Mesendoderm (in vitro differentiated cells): ENCODE results near the gene ADGRD1.
A peak's percentile ranks its signal among the peaks of the same experiment; 100 is the strongest.
"Not testable (repeated sequence)": the region's sequence is repeated elsewhere in the genome, so short reads cannot be mapped to it uniquely, and the experiment has no call there.

ENCODE experiments used
- DNase-seq: peaks from one replicate; pipeline ENCODE4 v3.0.0; 2013
- H2AK5ac ChIP-seq: 2 replicates; pipeline ENCODE4 v1.6.1; 2013; ENCODE audit warnings: low read length, inconsistent platforms
- H2BK120ac ChIP-seq: 2 replicates; pipeline ENCODE4 v1.6.1; 2013; ENCODE audit warnings: low read depth, mild to moderate bottlenecking, low read length, moderate library complexity, mixed read lengths
- H2BK15ac ChIP-seq: replicated peaks from 2 replicates; pipeline ENCODE4 v1.6.1; 2013; ENCODE audit warnings: low read depth, mild to moderate bottlenecking, moderate library complexity
- H2BK5ac ChIP-seq: 2 replicates; pipeline ENCODE4 v1.6.1; 2013; ENCODE audit warnings: low read length, inconsistent platforms
- H3K18ac ChIP-seq: 2 replicates; pipeline ENCODE4 v1.6.1; 2013; ENCODE audit warnings: mild to moderate bottlenecking, low read length, mixed read lengths
- H3K23ac ChIP-seq: one replicate; pipeline ENCODE4 v1.6.1; 2013; ENCODE audit warnings: low read length
- H3K27ac ChIP-seq: 2 replicates; pipeline ENCODE4 v1.5.1; 2013; ENCODE audit warnings: low read depth, mild to moderate bottlenecking, inconsistent platforms, low read length, moderate library complexity
- H3K27me3 ChIP-seq: 2 replicates; pipeline ENCODE4 v1.6.1; 2013; ENCODE audit warnings: low read length, control low read depth, mild to moderate bottlenecking, inconsistent platforms; ENCODE audit not compliant: insufficient read depth, poor library complexity
- H3K36me3 ChIP-seq: 2 replicates; pipeline ENCODE4 v1.6.1; 2013; ENCODE audit warnings: low read length, inconsistent platforms; ENCODE audit not compliant: control insufficient read depth, insufficient read depth
- H3K4ac ChIP-seq: one replicate; pipeline ENCODE4 v1.6.1; 2013; ENCODE audit warnings: low read depth, mild to moderate bottlenecking, low read length, moderate library complexity
- H3K4me1 ChIP-seq: 2 replicates; pipeline ENCODE4 v1.6.1; 2013; ENCODE audit warnings: low read depth, low read length, inconsistent platforms; ENCODE audit not compliant: control insufficient read depth
- H3K4me2 ChIP-seq: 2 replicates; pipeline ENCODE4 v1.6.1; 2013; ENCODE audit warnings: low read length
- H3K4me3 ChIP-seq: 2 replicates; pipeline ENCODE4 v1.5.1; 2013; ENCODE audit warnings: mild to moderate bottlenecking, low read length
- H3K56ac ChIP-seq: one replicate; pipeline ENCODE4 v1.6.1; 2013; ENCODE audit warnings: low read length
- H3K79me1 ChIP-seq: 2 replicates; pipeline ENCODE4 v1.6.1; 2013; ENCODE audit warnings: low read length, inconsistent platforms
- H3K79me2 ChIP-seq: 2 replicates; pipeline ENCODE4 v1.6.1; 2013; ENCODE audit warnings: mild to moderate bottlenecking, low read length; ENCODE audit not compliant: control insufficient read depth, insufficient read depth
- H3K9ac ChIP-seq: 2 replicates; pipeline ENCODE4 v1.6.1; 2013; ENCODE audit warnings: low read length, inconsistent platforms
- H4K5ac ChIP-seq: one replicate; pipeline ENCODE4 v1.6.1; 2013; ENCODE audit warnings: low read length
- H4K8ac ChIP-seq: one replicate; pipeline ENCODE4 v1.6.1; 2013; ENCODE audit warnings: low read depth, mild to moderate bottlenecking, control low read depth, low read length, moderate library complexity
- WGBS: extraction: QIAGEN DNeasy Blood & Tissue Kit; methylation state at CpG from one replicate; pipeline ENCODE4 v1.1.7; 2013; ENCODE audit warnings: low lambda C conversion rate, missing lambda C conversion rate; ENCODE audit not compliant: insufficient coverage; ENCODE audit errors: extremely low coverage; 5-methylcytosine and 5-hydroxymethylcytosine counted together

Gene ADGRD1

DNA sequence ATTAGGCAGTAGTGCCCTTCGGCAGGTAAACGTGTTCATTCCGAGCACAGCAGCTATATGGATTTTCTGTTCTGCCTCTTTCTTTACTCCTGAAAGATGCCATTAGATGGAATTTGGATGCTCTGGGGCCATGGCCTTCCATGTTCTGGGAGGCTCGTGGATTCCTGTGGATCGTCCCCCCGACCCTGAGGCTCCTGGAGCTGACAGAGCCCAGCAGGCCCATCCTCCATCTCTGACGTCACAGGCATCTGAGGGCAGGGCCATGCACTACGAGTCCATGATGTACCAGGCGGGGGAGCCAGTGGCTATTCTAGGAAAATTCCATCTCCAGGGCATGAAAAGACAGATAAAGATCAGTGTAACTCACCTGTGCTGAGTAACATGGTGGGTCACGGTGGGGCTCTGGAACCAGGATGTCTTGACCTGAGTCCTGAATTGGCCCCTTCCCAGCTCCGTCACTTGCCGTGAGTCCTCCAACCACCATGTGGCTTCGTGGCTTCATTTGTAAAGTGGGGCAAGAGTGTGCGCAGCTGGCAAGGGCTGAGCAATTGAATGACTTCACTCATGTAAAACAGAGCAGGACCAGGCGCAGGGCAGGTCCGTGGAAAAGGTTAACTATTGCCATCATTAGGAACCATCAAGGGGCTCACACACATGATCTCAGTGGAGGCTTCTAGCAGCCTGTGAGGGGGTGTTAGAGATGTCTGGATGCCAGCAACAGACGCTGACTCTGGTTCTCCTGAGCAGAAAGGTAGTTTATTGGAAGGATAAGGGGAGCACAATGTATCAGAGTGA is 115.4 kb downstream of the ADGRD1 start:
- not testable (repeated sequence) for H3K4me2 ChIP-seq, H3K27ac ChIP-seq, H2BK120ac ChIP-seq, H3K23ac ChIP-seq, H3K79me2 ChIP-seq, H2BK5ac ChIP-seq, H3K9ac ChIP-seq, H3K56ac ChIP-seq, H3K4me3 ChIP-seq, H2AK5ac ChIP-seq, H3K27me3 ChIP-seq, H4K5ac ChIP-seq, H3K36me3 ChIP-seq, H3K4ac ChIP-seq, H2BK15ac ChIP-seq, H3K4me1 ChIP-seq, H4K8ac ChIP-seq, H3K79me1 ChIP-seq, H3K18ac ChIP-seq
- no CpG with 5 or more reads among the region's 17 CpGs for WGBS
- peak; percentile 55 for DNase-seq

DNA sequence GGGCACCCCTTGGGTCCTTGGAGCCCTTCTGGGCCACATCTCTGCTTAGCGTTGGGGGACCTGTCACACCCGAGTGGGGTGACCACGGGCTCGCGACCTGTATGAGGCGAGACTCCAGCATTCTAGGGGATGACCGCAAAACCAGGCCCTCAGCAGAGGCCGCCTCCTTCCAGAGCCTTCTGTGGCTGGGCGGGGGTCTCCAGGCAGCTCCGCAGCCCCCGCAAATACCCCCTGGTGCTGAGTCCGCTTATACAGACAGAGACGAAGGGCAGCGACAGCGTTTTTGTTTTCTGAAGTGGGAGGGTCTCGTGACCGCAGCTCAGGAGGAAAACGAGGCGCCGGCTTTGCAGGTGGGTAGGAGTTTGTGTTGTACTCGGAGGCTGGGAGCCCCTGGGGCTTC is 116.4 kb downstream of the ADGRD1 start:
- not testable (repeated sequence) for H2BK15ac ChIP-seq, H3K9ac ChIP-seq, H3K4ac ChIP-seq, H3K23ac ChIP-seq, H4K5ac ChIP-seq, H3K56ac ChIP-seq, H2BK5ac ChIP-seq, H3K4me3 ChIP-seq, H3K18ac ChIP-seq, H3K4me1 ChIP-seq, H2AK5ac ChIP-seq, H3K36me3 ChIP-seq, H3K27ac ChIP-seq, H3K27me3 ChIP-seq, H3K4me2 ChIP-seq, H2BK120ac ChIP-seq, DNase-seq, H4K8ac ChIP-seq, H3K79me2 ChIP-seq, H3K79me1 ChIP-seq
- WGBS: no CpG with 5 or more reads among the region's 21 CpGs

- H3K79me2 ChIP-seq, H3K4me2 ChIP-seq, H4K5ac ChIP-seq, H2BK15ac ChIP-seq, H2BK5ac ChIP-seq, H3K27me3 ChIP-seq, H3K9ac ChIP-seq, H3K23ac ChIP-seq, H3K27ac ChIP-seq, H3K36me3 ChIP-seq, H3K79me1 ChIP-seq, H3K18ac ChIP-seq, H2AK5ac ChIP-seq, H4K8ac ChIP-seq, H2BK120ac ChIP-seq, DNase-seq, H3K4me1 ChIP-seq, H3K56ac ChIP-seq, H3K4me3 ChIP-seq, H3K4ac ChIP-seq: not testable (repeated sequence)
- no CpG with 5 or more reads among the region's 6 CpGs for WGBS
Measured at GRCh38 chr12:131070668-131071067, 117.0 kb downstream of the ADGRD1 start.

GRCh38 chr12:131071234-131071820 is 117.6 kb downstream of the ADGRD1 start:
- DNase-seq, H3K79me1 ChIP-seq: not testable (repeated sequence)
- WGBS: no CpG with 5 or more reads among the region's 12 CpGs

DNA sequence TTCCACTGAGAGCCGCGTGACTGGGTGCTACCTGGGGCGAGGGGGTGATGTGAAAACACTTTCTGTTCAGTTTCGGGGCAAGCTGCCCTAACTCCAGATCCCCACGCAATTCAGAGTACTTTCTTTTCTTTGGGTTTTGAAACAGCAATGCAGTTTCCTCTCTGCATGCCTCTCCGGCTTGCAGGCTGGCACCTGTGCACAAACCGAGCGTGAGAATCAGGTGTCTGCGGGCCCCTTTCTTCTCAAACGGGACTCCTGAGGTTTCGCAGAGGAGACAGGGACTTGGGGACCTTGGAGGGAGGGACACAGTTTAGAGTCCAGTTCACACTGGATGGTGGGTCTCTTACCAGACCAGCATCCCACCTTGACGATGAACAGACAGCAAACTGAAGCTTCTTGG is 118.2 kb downstream of the ADGRD1 start:
- H3K36me3 ChIP-seq, H3K9ac ChIP-seq, H2BK5ac ChIP-seq, H3K27me3 ChIP-seq, H3K4me2 ChIP-seq, H3K27ac ChIP-seq, H3K56ac ChIP-seq, H3K18ac ChIP-seq, H3K23ac ChIP-seq, H4K8ac ChIP-seq, H3K4ac ChIP-seq, H2BK15ac ChIP-seq, H3K4me1 ChIP-seq, DNase-seq, H3K79me2 ChIP-seq, H3K79me1 ChIP-seq, H4K5ac ChIP-seq, H3K4me3 ChIP-seq, H2AK5ac ChIP-seq, H2BK120ac ChIP-seq: not testable (repeated sequence)
- WGBS: no CpG with 5 or more reads among the region's 12 CpGs

More at GRCh38 chr12:131071234-131071820, 117.6 kb downstream of the ADGRD1 start:
- H3K4ac ChIP-seq, H3K56ac ChIP-seq, H2BK15ac ChIP-seq, H3K27me3 ChIP-seq, H3K4me2 ChIP-seq, H2BK5ac ChIP-seq, H2BK120ac ChIP-seq, H3K27ac ChIP-seq, H3K9ac ChIP-seq, H2AK5ac ChIP-seq, H4K5ac ChIP-seq, H3K23ac ChIP-seq, H3K4me3 ChIP-seq, H3K36me3 ChIP-seq, H3K18ac ChIP-seq, H4K8ac ChIP-seq, H3K4me1 ChIP-seq, H3K79me2 ChIP-seq: not testable (repeated sequence)
